Activated naive CD4-positive, alpha-beta T cell treated with anti-CD3 and anti-CD28 coated beads for 36 hours (primary cell): ENCODE results near the gene AHRR. TPM values are rescaled to one million over a fixed set of nuclear protein-coding genes. Genes with fewer than 3 reads are reported as not detected.
A peak's percentile ranks its signal among the peaks of the same experiment; 100 is the strongest.

Source experiments
- CTCF ChIA-PET: fragments of 350-600 bp; sonication (Branson Sonifier 250); formaldehyde crosslinking; loops from one replicate; lab custom pipeline; 2021; ENCODE audit warnings: antibody characterized with exemption; lab: Charles Lee
- DNase-seq: peaks from one replicate; pipeline ENCODE4 v3.0.0-alpha.2; 2020
- H3K27ac Mint-ChIP-seq: one replicate; pipeline ENCODE4 v1.8.0; 2021; ENCODE audit warnings: mild to moderate bottlenecking, mixed read lengths
- H3K27me3 Mint-ChIP-seq: one replicate; pipeline ENCODE4 v1.8.0; 2021; ENCODE audit warnings: low read depth, mixed read lengths
- H3K36me3 Mint-ChIP-seq: one replicate; pipeline ENCODE4 v1.8.0; 2021; ENCODE audit warnings: low read depth, mixed read lengths
- H3K4me1 Mint-ChIP-seq: one replicate; pipeline ENCODE4 v1.8.0; 2021; ENCODE audit warnings: low read depth, mixed read lengths
- H3K4me3 Mint-ChIP-seq: one replicate; pipeline ENCODE4 v1.8.0; 2021; ENCODE audit warnings: mild to moderate bottlenecking, moderate library complexity, mixed read lengths
- H3K9me3 Mint-ChIP-seq: one replicate; pipeline ENCODE4 v1.8.0; 2021; ENCODE audit warnings: mixed read lengths
- intact Hi-C: fragments of 100-400 bp; cut with micrococcal nuclease; formaldehyde crosslinking; loops from one replicate; pipeline ENCODE4 v1.15.1; 2023
- total RNA-seq, 2 experiments: library from RNA; stranded (reverse); gene quantifications; one replicate each; pipeline ENCODE4 v1.2.3, GENCODE V29; 2021

AHRR gene
- total RNA-seq, 2 experiments from 2014 or later: 4.1 to 5.5 TPM

- no peak overlapping the region for H3K27ac Mint-ChIP-seq
- H3K4me1 Mint-ChIP-seq: peaks cover 4% of the 10 kb centered on the region
- CTCF ChIA-PET: interaction anchor here (0.6 to 1.6 kb wide), 5 partner anchors 32 to 115 kb away, joined by 3 to 10 read pairs (median 4); no protein-coding TSS in a partner anchor
- intact Hi-C loops: loop anchor here (1.0 kb wide), 1 partner anchor 115 kb away; no protein-coding TSS in a partner anchor
- H3K4me3 Mint-ChIP-seq: no peak overlapping the region
- peaks cover 2% of the 10 kb centered on the region for H3K36me3 Mint-ChIP-seq
- no peaks in the 10 kb centered on the region for H3K9me3 Mint-ChIP-seq
- H3K27me3 Mint-ChIP-seq: peaks cover 15% of the 10 kb centered on the region
- DNase-seq: no peak
These were observed 5.1 kb upstream of the AHRR start for GRCh38 chr5:316210-317085.

- H3K27ac Mint-ChIP-seq: no peak overlapping the region
- peaks cover 4% of the 10 kb centered on the region for H3K4me1 Mint-ChIP-seq
- no peak overlapping the region for H3K4me3 Mint-ChIP-seq
- intact Hi-C loops: loop anchor here (1.0 kb wide), 1 partner anchor 114 kb away; no protein-coding TSS in a partner anchor
- DNase-seq: peak; percentile 62
- CTCF ChIA-PET: interaction anchor here (0.6 to 1.6 kb wide), 5 partner anchors 33 to 114 kb away, joined by 3 to 10 read pairs (median 4); no protein-coding TSS in a partner anchor
- H3K27me3 Mint-ChIP-seq: peaks cover 15% of the 10 kb centered on the region
- H3K9me3 Mint-ChIP-seq: no peaks in the 10 kb centered on the region
- H3K36me3 Mint-ChIP-seq: peaks cover 2% of the 10 kb centered on the region
These were observed 4.3 kb upstream of the AHRR start for GRCh38 chr5:317086-317811.

- Mint-ChIP-seq H3K9me3 (no peaks in the 10 kb centered on the region), H3K27me3 (peaks cover 26% of the 10 kb centered on the region), H3K36me3 (peaks cover 2% of the 10 kb centered on the region), H3K27ac (no peak overlapping the region), H3K4me1 (peaks cover 4% of the 10 kb centered on the region), H3K4me3 (no peak overlapping the region)
- intact Hi-C loops: no loop called here
- DNase-seq: no peak
- CTCF ChIA-PET: no interaction called here
These were observed 3.1 kb upstream of the AHRR start for GRCh38 chr5:318341-318897.

GRCh38 chr5:318931-319601 lies 2.4 kb upstream of the AHRR start:
- Mint-ChIP-seq H3K27ac (no peak overlapping the region), H3K36me3 (peaks cover 2% of the 10 kb centered on the region), H3K4me1 (peaks cover 6% of the 10 kb centered on the region), H3K4me3 (no peak overlapping the region), H3K27me3 (peaks cover 33% of the 10 kb centered on the region), H3K9me3 (no peaks in the 10 kb centered on the region)
- intact Hi-C loops: loop anchor here (1.0 kb wide), 1 partner anchor 106 kb away; no protein-coding TSS in a partner anchor
- CTCF ChIA-PET: no interaction called here
- DNase-seq: no peak

- peaks cover 36% of the 10 kb centered on the region for H3K27me3 Mint-ChIP-seq
- intact Hi-C loops: loop anchor here (2.0 kb wide), 1 partner anchor 24 kb away; no protein-coding TSS in a partner anchor
- H3K4me3 Mint-ChIP-seq: peak overlapping the region; percentile 68
- CTCF ChIA-PET: interaction anchor here (0.6 to 1.1 kb wide), 3 partner anchors 34 to 77 kb away, joined by 3 to 4 read pairs (median 3); no protein-coding TSS in a partner anchor
- peaks cover 6% of the 10 kb centered on the region for H3K4me1 Mint-ChIP-seq
- no peaks in the 10 kb centered on the region for H3K9me3 Mint-ChIP-seq
- no peak overlapping the region for H3K27ac Mint-ChIP-seq
- DNase-seq: no peak
- no peaks in the 10 kb centered on the region for H3K36me3 Mint-ChIP-seq
These were observed 837 bp upstream of the AHRR start for GRCh38 chr5:320524-321229.

- no peak for DNase-seq
- peaks cover 45% of the 10 kb centered on the region for H3K27me3 Mint-ChIP-seq
- H3K36me3 Mint-ChIP-seq: no peaks in the 10 kb centered on the region
- CTCF ChIA-PET: interaction anchor here (0.9 to 1.1 kb wide), 2 partner anchors 20 to 33 kb away, joined by 3 to 4 read pairs; no protein-coding TSS in a partner anchor
- H3K27ac Mint-ChIP-seq: no peak overlapping the region
- H3K9me3 Mint-ChIP-seq: no peaks in the 10 kb centered on the region
- intact Hi-C loops: loop anchor here (1.0 to 2.0 kb wide), 2 partner anchors 13 to 23 kb away; no protein-coding TSS in a partner anchor
- peaks cover 6% of the 10 kb centered on the region for H3K4me1 Mint-ChIP-seq
- H3K4me3 Mint-ChIP-seq: no peak overlapping the region
These were observed 275 bp downstream of the AHRR start for GRCh38 chr5:321726-322251.

- H3K4me1 Mint-ChIP-seq: peaks cover 6% of the 10 kb centered on the region
- CTCF ChIA-PET: no interaction called here
- H3K4me3 Mint-ChIP-seq: peak overlapping the region; percentile 47
- intact Hi-C loops: loop anchor here (1.0 kb wide), 1 partner anchor 12 kb away; no protein-coding TSS in a partner anchor
- H3K27me3 Mint-ChIP-seq: peaks cover 49% of the 10 kb centered on the region
- DNase-seq: no peak
- no peaks in the 10 kb centered on the region for H3K9me3 Mint-ChIP-seq
- no peak overlapping the region for H3K27ac Mint-ChIP-seq
- no peaks in the 10 kb centered on the region for H3K36me3 Mint-ChIP-seq
These were observed 897 bp downstream of the AHRR start for GRCh38 chr5:322281-322941.

GRCh38 chr5:322942-323879 lies 1.7 kb downstream of the AHRR start:
- H3K27ac Mint-ChIP-seq: no peak overlapping the region
- intact Hi-C loops: loop anchor here (1.0 kb wide), 1 partner anchor 11 kb away; no protein-coding TSS in a partner anchor
- no peak for DNase-seq
- H3K4me1 Mint-ChIP-seq: peaks cover 6% of the 10 kb centered on the region
- H3K4me3 Mint-ChIP-seq: no peak overlapping the region
- H3K27me3 Mint-ChIP-seq: peaks cover 53% of the 10 kb centered on the region
- CTCF ChIA-PET: no interaction called here
- no peaks in the 10 kb centered on the region for H3K9me3 Mint-ChIP-seq
- H3K36me3 Mint-ChIP-seq: no peaks in the 10 kb centered on the region

- CTCF ChIA-PET: no interaction called here
- Mint-ChIP-seq H3K36me3 (no peaks in the 10 kb centered on the region), H3K4me1 (peaks cover 6% of the 10 kb centered on the region), H3K4me3 (no peak overlapping the region), H3K27me3 (peaks cover 50% of the 10 kb centered on the region), H3K27ac (no peak overlapping the region), H3K9me3 (no peaks in the 10 kb centered on the region)
- intact Hi-C loops: no loop called here
- DNase-seq: no peak
These were observed 3.5 kb downstream of the AHRR start for GRCh38 chr5:324736-325612.
